Ishikawa (cell line): ENCODE data around the gene ACKR4.

Experiments
- CEBPB ChIP-seq: IDR thresholded peaks from 2 replicates; pipeline ENCODE4 v1.6.1; 2012
- CREB1 ChIP-seq: IDR thresholded peaks from 2 replicates; pipeline ENCODE4 v1.6.1; 2012; ENCODE audit warnings: low read depth
- FOXM1 ChIP-seq: IDR thresholded peaks from 2 replicates; pipeline ENCODE4 v1.6.1; 2012; ENCODE audit warnings: low read depth, borderline replicate concordance
- MAX ChIP-seq: IDR thresholded peaks from 2 replicates; pipeline ENCODE4 v1.6.1; 2012
- RAD21 ChIP-seq: IDR thresholded peaks from 2 replicates; pipeline ENCODE4 v1.6.1; 2012; ENCODE audit warnings: low read depth
- TAF1 ChIP-seq: IDR thresholded peaks from 2 replicates; pipeline ENCODE4 v1.6.1; 2012; ENCODE audit warnings: low read depth, mild to moderate bottlenecking
- YY1 ChIP-seq: IDR thresholded peaks from 2 replicates; pipeline ENCODE4 v1.6.1; 2012; ENCODE audit warnings: low read depth
- ZBTB7A ChIP-seq: IDR thresholded peaks from 2 replicates; pipeline ENCODE4 v1.6.1; 2012; ENCODE audit warnings: low read depth

DNA sequence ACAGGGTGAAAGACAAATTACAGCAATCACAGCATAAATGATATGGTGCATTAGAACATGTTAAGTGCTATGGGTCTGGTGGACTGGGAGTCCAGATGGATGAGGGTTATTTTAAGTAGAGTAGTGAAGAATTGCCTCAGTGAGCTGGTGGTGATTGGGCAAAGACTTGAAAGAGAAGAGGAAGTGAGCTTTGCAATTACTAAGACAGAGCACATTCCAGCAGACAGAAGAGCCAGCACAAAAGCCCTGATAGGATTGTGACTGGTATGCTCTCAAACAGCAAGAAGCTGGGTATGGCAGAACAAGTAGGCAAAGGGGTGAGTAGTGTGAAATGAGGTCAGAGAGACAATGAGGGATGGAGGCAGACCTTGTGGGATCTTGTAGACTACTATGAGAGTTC is 2.1 kb upstream of the ACKR4 start:
- TF ChIP-seq YY1 (no peak), MAX (no peak), FOXM1 (no peak), RAD21 (no peak), ZBTB7A (no peak), CEBPB (no peak), CREB1 (no peak), TAF1 (no peak)
